SU-DHL-6 (cell line): ENCODE results near the gene DNER.

Source experiments
- H2AFZ ChIP-seq: fragments of 200-600 bp; sonication (generic); 2 replicates; pipeline ENCODE4 v1.6.1; 2014; ENCODE audit warnings: low read depth, mild to moderate bottlenecking, moderate library complexity, mixed read lengths, antibody characterized with exemption, low read length; ENCODE audit not compliant: severe bottlenecking
- H3F3A ChIP-seq: fragments of 200-600 bp; shearing (Covaris generic); 2 replicates; pipeline ENCODE4 v1.6.0; 2016; ENCODE audit warnings: antibody characterized with exemption, mild to moderate bottlenecking; ENCODE audit not compliant: insufficient read depth
- H3K27ac ChIP-seq: fragments of 200-600 bp; sonication (generic); 2 replicates; pipeline ENCODE4 v1.5.1; 2016; ENCODE audit warnings: low read depth, mild to moderate bottlenecking, low read length, moderate library complexity, mixed read lengths
- H3K27me3 ChIP-seq: fragments of 200-600 bp; sonication (generic), shearing (Covaris generic); 2 replicates; pipeline ENCODE4 v1.6.0; 2014; ENCODE audit warnings: mild to moderate bottlenecking, low read length
- H3K36me3 ChIP-seq: fragments of 200-600 bp; sonication (generic); 2 replicates; pipeline ENCODE4 v1.6.1; 2014; ENCODE audit warnings: mild to moderate bottlenecking, low read length, mixed read lengths
- H3K4me2 ChIP-seq: fragments of 300-600, 200-600 bp; shearing (Covaris generic), sonication (generic); 2 replicates; pipeline ENCODE4 v1.6.0; 2014; ENCODE audit warnings: low read length, low read depth, mild to moderate bottlenecking; ENCODE audit not compliant: poor library complexity, severe bottlenecking
- H3K4me3 ChIP-seq: fragments of 200-600 bp; sonication (generic); 2 replicates; pipeline ENCODE4 v1.5.1; 2014; ENCODE audit warnings: antibody characterized with exemption, low read length, mild to moderate bottlenecking, mixed read lengths; ENCODE audit not compliant: insufficient read depth, poor library complexity, severe bottlenecking
- H3K79me2 ChIP-seq: fragments of 200-600 bp; sonication (generic); 2 replicates; pipeline ENCODE4 v1.6.1; 2014; ENCODE audit warnings: mild to moderate bottlenecking, low read length, moderate library complexity; ENCODE audit not compliant: insufficient read depth
- H3K9ac ChIP-seq: fragments of 200-600 bp; sonication (generic); 2 replicates; pipeline ENCODE4 v1.7.0; 2014; ENCODE audit warnings: mild to moderate bottlenecking, low read length
- H3K9me2 ChIP-seq: fragments of 200-600 bp; sonication (generic); replicated peaks from 2 replicates; pipeline ENCODE4 v1.6.1; 2014; ENCODE audit warnings: low read length; ENCODE audit not compliant: insufficient read depth
- H3K9me3 ChIP-seq: fragments of 200-600 bp; sonication (generic); 2 replicates; pipeline ENCODE4 v1.6.1; 2014; ENCODE audit warnings: low read length, mixed read lengths; ENCODE audit not compliant: insufficient read depth
- H4K20me1 ChIP-seq: fragments of 200-600 bp; sonication (generic); 2 replicates; pipeline ENCODE4 v1.6.1; 2014; ENCODE audit warnings: low read depth, mild to moderate bottlenecking, antibody characterized with exemption, low read length, moderate library complexity, mixed read lengths
- EZH2phosphoT487 ChIP-seq: fragments of 200-600 bp; sonication (generic), shearing (Covaris generic); conservative IDR thresholded peaks from 2 replicates; pipeline ENCODE4 v1.6.1; 2018; ENCODE audit warnings: mild to moderate bottlenecking, antibody characterized with exemption, low read length, moderate library complexity, mixed read lengths
- TF ChIP-seq, protein P1 (sequence below): fragments of 200-600 bp; sonication (generic); IDR thresholded peaks from one replicate; pipeline ENCODE4 v1.5.1; 2017; ENCODE audit warnings: antibody characterized with exemption, mild to moderate bottlenecking, low read length, moderate library complexity; ENCODE audit not compliant: insufficient read depth, poor library complexity, severe bottlenecking

The DNER gene

DNA sequence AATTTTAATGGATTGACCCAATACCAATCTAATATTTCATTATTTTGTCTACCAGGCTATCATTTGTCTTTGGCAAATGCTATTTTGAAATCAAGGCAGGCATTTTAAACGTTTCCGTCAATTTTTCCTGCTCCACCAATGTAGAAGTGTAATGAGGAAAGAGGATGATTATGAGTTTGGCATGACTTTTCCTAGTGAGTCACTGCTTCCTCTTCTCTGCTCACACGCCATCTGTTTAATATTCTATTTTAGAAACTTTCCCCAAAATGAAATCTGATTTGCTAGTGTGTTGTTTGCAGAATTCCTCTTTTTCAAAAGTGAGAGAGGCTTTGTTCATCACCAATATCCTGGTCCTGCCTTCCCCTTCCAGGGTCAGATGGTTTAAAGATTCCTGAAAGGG, 400.8 kb downstream of the DNER start:
- Histone ChIP-seq H3K4me3 (no peak overlapping the region), H3K9ac (no peak overlapping the region), H2AFZ (no peak overlapping the region), H4K20me1 (no peaks in the 10 kb centered on the region), H3K36me3 (no peaks in the 10 kb centered on the region), H3K4me2 (no peak overlapping the region), H3K27me3 (no peaks in the 10 kb centered on the region), H3K9me3 (no peaks in the 10 kb centered on the region), H3F3A (no peaks in the 10 kb centered on the region), H3K9me2 (no peaks in the 10 kb centered on the region), H3K27ac (no peak overlapping the region), H3K79me2 (no peaks in the 10 kb centered on the region)
- TF ChIP-seq EZH2phosphoT487 = no peak
- TF ChIP-seq, protein P1, sequence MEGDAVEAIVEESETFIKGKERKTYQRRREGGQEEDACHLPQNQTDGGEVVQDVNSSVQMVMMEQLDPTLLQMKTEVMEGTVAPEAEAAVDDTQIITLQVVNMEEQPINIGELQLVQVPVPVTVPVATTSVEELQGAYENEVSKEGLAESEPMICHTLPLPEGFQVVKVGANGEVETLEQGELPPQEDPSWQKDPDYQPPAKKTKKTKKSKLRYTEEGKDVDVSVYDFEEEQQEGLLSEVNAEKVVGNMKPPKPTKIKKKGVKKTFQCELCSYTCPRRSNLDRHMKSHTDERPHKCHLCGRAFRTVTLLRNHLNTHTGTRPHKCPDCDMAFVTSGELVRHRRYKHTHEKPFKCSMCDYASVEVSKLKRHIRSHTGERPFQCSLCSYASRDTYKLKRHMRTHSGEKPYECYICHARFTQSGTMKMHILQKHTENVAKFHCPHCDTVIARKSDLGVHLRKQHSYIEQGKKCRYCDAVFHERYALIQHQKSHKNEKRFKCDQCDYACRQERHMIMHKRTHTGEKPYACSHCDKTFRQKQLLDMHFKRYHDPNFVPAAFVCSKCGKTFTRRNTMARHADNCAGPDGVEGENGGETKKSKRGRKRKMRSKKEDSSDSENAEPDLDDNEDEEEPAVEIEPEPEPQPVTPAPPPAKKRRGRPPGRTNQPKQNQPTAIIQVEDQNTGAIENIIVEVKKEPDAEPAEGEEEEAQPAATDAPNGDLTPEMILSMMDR = no peak
